Stimulated activated CD4-positive, alpha-beta T cell treated with anti-CD3 and anti-CD28 coated beads, Interleukin-4, amount 100 ng/mL, for 4 hours (primary cell): ENCODE measurements around the gene EEF1AKMT2.
"Not testable (repeated sequence)": the region's sequence is repeated elsewhere in the genome, so short reads cannot be mapped to it uniquely, and the experiment has no call there.

ENCODE experiments used
- DNase-seq, 2 experiments: peaks; one replicate each; pipeline ENCODE4 v3.0.0-alpha.2; 2020

The EEF1AKMT2 gene

GRCh38 chr10:124791547-124792348 is at the start of gene EEF1AKMT2:
EEF1AKMT2 (minus strand) TSS chr10:124791887; CDS start chr10:124791833, 54 bp downstream.
- peak; percentile 81 to 85 for DNase-seq

- no peak for DNase-seq
Observed at GRCh38 chr10:124837687-124838086, 46.0 kb upstream of the EEF1AKMT2 start.

GRCh38 chr10:124831116-124831515 is 39.4 kb upstream of the EEF1AKMT2 start:
- DNase-seq, result no peak

- no peak for DNase-seq
Observed at GRCh38 chr10:124830445-124830844, 38.8 kb upstream of the EEF1AKMT2 start.

- no peak for DNase-seq
Observed at GRCh38 chr10:124829447-124830115, 37.9 kb upstream of the EEF1AKMT2 start.

- DNase-seq, result no peak
Observed at GRCh38 chr10:124827474-124827873, 35.8 kb upstream of the EEF1AKMT2 start.

- no peak for DNase-seq
Observed at GRCh38 chr10:124826262-124826661, 34.6 kb upstream of the EEF1AKMT2 start.

- no peak for DNase-seq
Observed at GRCh38 chr10:124825702-124826101, 34.0 kb upstream of the EEF1AKMT2 start.

- DNase-seq, result not testable (repeated sequence)
Observed at GRCh38 chr10:124824932-124825331, 33.2 kb upstream of the EEF1AKMT2 start.

- no peak for DNase-seq
Observed at GRCh38 chr10:124824507-124824906, 32.8 kb upstream of the EEF1AKMT2 start.

- no peak for DNase-seq
Observed at GRCh38 chr10:124821520-124821919, 29.8 kb upstream of the EEF1AKMT2 start.

- DNase-seq, result no peak
Observed at GRCh38 chr10:124820121-124820520, 28.4 kb upstream of the EEF1AKMT2 start.

- DNase-seq, result no peak
Observed at GRCh38 chr10:124802313-124802675, 10.6 kb upstream of the EEF1AKMT2 start.

GRCh38 chr10:124799211-124799610 is 7.5 kb upstream of the EEF1AKMT2 start:
- DNase-seq, result no peak

- no peak for DNase-seq
Observed at GRCh38 chr10:124798781-124799180, 7.1 kb upstream of the EEF1AKMT2 start.

- DNase-seq, result no peak
Observed at GRCh38 chr10:124798364-124798763, 6.7 kb upstream of the EEF1AKMT2 start.

GRCh38 chr10:124792998-124793352 is 1.3 kb upstream of the EEF1AKMT2 start:
- no peak for DNase-seq

GRCh38 chr10:124782900-124783299 is 8.8 kb downstream of the EEF1AKMT2 start:
- not testable (repeated sequence) for DNase-seq

- DNase-seq, result no peak
Observed at GRCh38 chr10:124768791-124769190, 22.9 kb downstream of the EEF1AKMT2 start.

- DNase-seq, result no peak
Observed at GRCh38 chr10:124765256-124765655, 26.4 kb downstream of the EEF1AKMT2 start.

GRCh38 chr10:124763267-124763666 is 28.4 kb downstream of the EEF1AKMT2 start:
- DNase-seq, result no peak

GRCh38 chr10:124762281-124762680 is 29.4 kb downstream of the EEF1AKMT2 start:
- no peak for DNase-seq

- no peak for DNase-seq
Observed at GRCh38 chr10:124756156-124756903, 35.4 kb downstream of the EEF1AKMT2 start.

- no peak for DNase-seq
Observed at GRCh38 chr10:124755581-124755980, 36.1 kb downstream of the EEF1AKMT2 start.
